ENCODE results near the gene RNF208.
A peak's percentile ranks its signal among the peaks of the same experiment; 100 is the strongest.

RNF208 gene

GRCh38 chr9:137191245-137191644, 30.8 kb downstream of the RNF208 start:
- H3K9ac ChIP-seq (ENCODE audit: low read length) = no peak overlapping the region
- TF ChIP-seq EZH2 (IDR thresholded peaks at IDR 0.05; ENCODE audit: borderline replicate concordance, low read length) (no peak), CTCF (IDR thresholded peaks at IDR 0.05; ENCODE audit: low read length) (no peak)
- no peak overlapping the region for H3K4me3 ChIP-seq (ENCODE audit: low read depth, low read length, poor library complexity, severe bottlenecking)
- no peaks in the 10 kb centered on the region for H3K9me3 ChIP-seq (ENCODE audit: low read length)
- H3K9me2 ChIP-seq (ENCODE audit: low read depth, low read length) = no peaks in the 10 kb centered on the region
- peaks cover 27% of the 10 kb centered on the region for H3K4me1 ChIP-seq (ENCODE audit: insufficient read depth, low read length, severe bottlenecking)
- H3K27ac ChIP-seq (ENCODE audit: low read depth, low read length, poor library complexity, severe bottlenecking) = no peak overlapping the region
- H2AFZ ChIP-seq (ENCODE audit: low read length) = no peak overlapping the region
- H4K20me1 ChIP-seq (ENCODE audit: insufficient read depth, low read length) = no peaks in the 10 kb centered on the region
- H3K36me3 ChIP-seq (ENCODE audit: insufficient read depth, low read length) = peaks cover 15% of the 10 kb centered on the region
- H3K79me2 ChIP-seq (ENCODE audit: insufficient read depth, low read length) = peaks cover 4% of the 10 kb centered on the region
- no peak overlapping the region for H3K4me2 ChIP-seq (ENCODE audit: low read length)
- H3K27me3 ChIP-seq (ENCODE audit: insufficient read depth, low read length) = 0 out of 2 replicates have a peak, but pooled peaks cover 5% of the 10 kb centered on the region
- no peaks in the 10 kb centered on the region for H3F3A ChIP-seq (ENCODE audit: insufficient read depth, low read length)

GRCh38 chr9:137190315-137190856, 31.7 kb downstream of the RNF208 start:
- H3K4me2 ChIP-seq (ENCODE audit: low read length) = no peak overlapping the region
- no peak overlapping the region for H3K27ac ChIP-seq (ENCODE audit: low read depth, low read length, poor library complexity, severe bottlenecking)

GRCh38 chr9:137189297-137190295, 32.4 kb downstream of the RNF208 start:
- Histone ChIP-seq H3K9me3 (ENCODE audit: low read length) (no peaks in the 10 kb centered on the region), H3K27ac (ENCODE audit: low read depth, low read length, poor library complexity, severe bottlenecking) (peak overlapping the region; percentile 55), H3K36me3 (ENCODE audit: insufficient read depth, low read length) (peaks cover 15% of the 10 kb centered on the region), H3K9me2 (ENCODE audit: low read depth, low read length) (no peaks in the 10 kb centered on the region), H3F3A (ENCODE audit: insufficient read depth, low read length) (no peaks in the 10 kb centered on the region), H4K20me1 (ENCODE audit: insufficient read depth, low read length) (no peaks in the 10 kb centered on the region), H3K4me1 (ENCODE audit: insufficient read depth, low read length, severe bottlenecking) (peaks cover 30% of the 10 kb centered on the region), H3K4me3 (ENCODE audit: low read depth, low read length, poor library complexity, severe bottlenecking) (peak overlapping the region; percentile 72), H3K9ac (ENCODE audit: low read length) (peak overlapping the region; percentile 69), H2AFZ (ENCODE audit: low read length) (no peak overlapping the region), H3K4me2 (ENCODE audit: low read length) (peak overlapping the region; percentile 68), H3K27me3 (ENCODE audit: insufficient read depth, low read length) (0 out of 2 replicates have a peak, but pooled peaks cover 4% of the 10 kb centered on the region), H3K79me2 (ENCODE audit: insufficient read depth, low read length) (peaks cover 4% of the 10 kb centered on the region)
- TF ChIP-seq EZH2 (IDR thresholded peaks at IDR 0.05; ENCODE audit: borderline replicate concordance, low read length) = no peak
- no peak for TF ChIP-seq CTCF (IDR thresholded peaks at IDR 0.05; ENCODE audit: low read length)

More at GRCh38 chr9:137190315-137190856, 31.7 kb downstream of the RNF208 start:
- H2AFZ ChIP-seq (ENCODE audit: low read length) = no peak overlapping the region
- peaks cover 4% of the 10 kb centered on the region for H3K79me2 ChIP-seq (ENCODE audit: insufficient read depth, low read length)
- H4K20me1 ChIP-seq (ENCODE audit: insufficient read depth, low read length) = no peaks in the 10 kb centered on the region
- H3K9ac ChIP-seq (ENCODE audit: low read length) = no peak overlapping the region; the same call in 1 of the 2 replicates
- H3K36me3 ChIP-seq (ENCODE audit: insufficient read depth, low read length) = peaks cover 15% of the 10 kb centered on the region
- TF ChIP-seq EZH2 (IDR thresholded peaks at IDR 0.05; ENCODE audit: borderline replicate concordance, low read length) (no peak), CTCF (IDR thresholded peaks at IDR 0.05; ENCODE audit: low read length) (no peak)
- H3F3A ChIP-seq (ENCODE audit: insufficient read depth, low read length) = no peaks in the 10 kb centered on the region
- 0 out of 2 replicates have a peak, but pooled peaks cover 5% of the 10 kb centered on the region for H3K27me3 ChIP-seq (ENCODE audit: insufficient read depth, low read length)
- H3K4me1 ChIP-seq (ENCODE audit: insufficient read depth, low read length, severe bottlenecking) = peaks cover 30% of the 10 kb centered on the region
- no peaks in the 10 kb centered on the region for H3K9me3 ChIP-seq (ENCODE audit: low read length)
- no peak overlapping the region for H3K4me3 ChIP-seq (ENCODE audit: low read depth, low read length, poor library complexity, severe bottlenecking)
- no peaks in the 10 kb centered on the region for H3K9me2 ChIP-seq (ENCODE audit: low read depth, low read length)
